ENCODE results near the gene MS4A3.
"Not testable (repeated sequence)": the region's sequence is repeated elsewhere in the genome, so short reads cannot be mapped to it uniquely, and the experiment has no call there.

The MS4A3 gene, protein sequence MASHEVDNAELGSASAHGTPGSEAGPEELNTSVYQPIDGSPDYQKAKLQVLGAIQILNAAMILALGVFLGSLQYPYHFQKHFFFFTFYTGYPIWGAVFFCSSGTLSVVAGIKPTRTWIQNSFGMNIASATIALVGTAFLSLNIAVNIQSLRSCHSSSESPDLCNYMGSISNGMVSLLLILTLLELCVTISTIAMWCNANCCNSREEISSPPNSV

DNA sequence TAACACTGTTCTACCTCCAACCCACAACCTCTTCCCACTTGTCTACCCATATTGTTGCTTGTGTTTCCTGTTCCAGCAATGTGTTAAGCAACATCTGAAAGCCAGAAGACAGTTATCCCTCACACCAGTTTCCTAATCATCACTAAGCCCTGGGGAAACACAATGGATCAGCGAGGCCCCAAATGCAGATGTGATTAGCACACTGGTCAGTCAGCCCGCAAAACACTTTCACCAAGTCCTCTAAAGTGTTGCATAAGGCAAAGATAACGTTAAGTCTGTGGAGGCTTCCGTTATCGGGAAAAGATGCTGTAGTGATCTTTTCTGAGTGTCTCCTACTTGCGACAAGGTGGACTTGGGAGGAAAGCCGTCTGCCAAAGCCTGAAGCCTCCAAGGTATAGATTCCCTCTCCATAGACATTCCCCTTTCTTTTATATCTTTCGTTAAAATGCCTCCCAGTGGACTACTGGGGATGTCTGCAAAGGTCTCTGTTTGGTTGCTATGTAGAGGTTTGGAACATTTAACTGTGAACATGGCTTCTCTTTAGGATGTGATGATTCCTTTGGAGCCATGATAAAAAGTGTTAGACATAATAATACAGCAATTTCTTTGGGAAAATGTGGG is at the start of gene MS4A3:
Gene MS4A3 (plus strand): TSS at position 317 of the 621 bp plus-strand sequence. CDS start 4,496 bp downstream, outside the sequence.
- TF ChIP-seq, protein P1, sequence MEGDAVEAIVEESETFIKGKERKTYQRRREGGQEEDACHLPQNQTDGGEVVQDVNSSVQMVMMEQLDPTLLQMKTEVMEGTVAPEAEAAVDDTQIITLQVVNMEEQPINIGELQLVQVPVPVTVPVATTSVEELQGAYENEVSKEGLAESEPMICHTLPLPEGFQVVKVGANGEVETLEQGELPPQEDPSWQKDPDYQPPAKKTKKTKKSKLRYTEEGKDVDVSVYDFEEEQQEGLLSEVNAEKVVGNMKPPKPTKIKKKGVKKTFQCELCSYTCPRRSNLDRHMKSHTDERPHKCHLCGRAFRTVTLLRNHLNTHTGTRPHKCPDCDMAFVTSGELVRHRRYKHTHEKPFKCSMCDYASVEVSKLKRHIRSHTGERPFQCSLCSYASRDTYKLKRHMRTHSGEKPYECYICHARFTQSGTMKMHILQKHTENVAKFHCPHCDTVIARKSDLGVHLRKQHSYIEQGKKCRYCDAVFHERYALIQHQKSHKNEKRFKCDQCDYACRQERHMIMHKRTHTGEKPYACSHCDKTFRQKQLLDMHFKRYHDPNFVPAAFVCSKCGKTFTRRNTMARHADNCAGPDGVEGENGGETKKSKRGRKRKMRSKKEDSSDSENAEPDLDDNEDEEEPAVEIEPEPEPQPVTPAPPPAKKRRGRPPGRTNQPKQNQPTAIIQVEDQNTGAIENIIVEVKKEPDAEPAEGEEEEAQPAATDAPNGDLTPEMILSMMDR (conservative IDR thresholded peaks at IDR 0.05), result no peak
- no peak for TF ChIP-seq ZFX (IDR thresholded peaks at IDR 0.05)
- H3K27ac ChIP-seq, result no peak within 1 kb of the TSS

DNA sequence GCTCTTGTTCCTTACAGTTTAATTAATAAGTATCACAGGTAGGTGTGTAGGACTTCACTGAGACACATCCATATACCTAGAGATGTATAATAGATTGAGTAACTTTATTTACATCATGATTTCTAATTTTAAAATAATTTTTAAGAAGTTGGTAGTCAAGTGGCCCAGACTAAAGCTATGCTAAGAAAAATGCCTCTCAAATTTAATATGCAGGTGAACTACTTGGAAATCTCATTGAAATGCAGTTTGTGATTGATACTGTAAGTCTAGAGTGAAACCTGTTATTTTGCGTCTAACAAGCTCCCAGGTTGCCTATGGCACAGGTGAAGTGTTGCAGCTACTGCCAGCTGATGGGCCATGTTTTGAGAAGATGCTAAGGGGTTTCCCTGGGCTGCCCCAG is 39.6 kb upstream of the MS4A3 start, which contains the start of gene OOSP4B:
Gene OOSP4B (plus strand): TSS at position 301 of the 400 bp plus-strand sequence.
- H3K27ac ChIP-seq, result no peak within 1 kb of the TSS
- TF ChIP-seq, protein P1 (conservative IDR thresholded peaks at IDR 0.05), result no peak
- TF ChIP-seq ZFX (IDR thresholded peaks at IDR 0.05), result no peak

DNA sequence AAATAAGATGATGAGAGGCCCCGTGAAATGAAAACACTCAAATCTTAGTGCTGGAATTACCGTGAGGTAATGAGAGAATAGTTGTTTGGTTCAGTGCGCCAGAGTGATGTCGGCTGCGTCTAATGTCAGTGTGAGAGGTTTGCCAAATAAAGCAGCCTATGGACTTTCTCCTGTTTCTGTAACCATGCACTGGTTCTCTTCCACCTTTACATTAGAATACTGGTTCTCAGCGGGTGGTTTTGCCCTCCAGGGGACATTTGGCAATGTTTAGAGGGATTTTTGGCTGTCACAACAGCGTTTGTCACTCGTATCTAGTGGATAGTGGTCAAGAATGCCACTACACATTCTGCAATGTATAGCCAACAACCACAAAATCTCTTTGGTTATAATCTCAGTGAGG is 38.4 kb upstream of the MS4A3 start:
- TF ChIP-seq, protein P1 (conservative IDR thresholded peaks at IDR 0.05), result no peak
- TF ChIP-seq ZFX (IDR thresholded peaks at IDR 0.05), result no peak

DNA sequence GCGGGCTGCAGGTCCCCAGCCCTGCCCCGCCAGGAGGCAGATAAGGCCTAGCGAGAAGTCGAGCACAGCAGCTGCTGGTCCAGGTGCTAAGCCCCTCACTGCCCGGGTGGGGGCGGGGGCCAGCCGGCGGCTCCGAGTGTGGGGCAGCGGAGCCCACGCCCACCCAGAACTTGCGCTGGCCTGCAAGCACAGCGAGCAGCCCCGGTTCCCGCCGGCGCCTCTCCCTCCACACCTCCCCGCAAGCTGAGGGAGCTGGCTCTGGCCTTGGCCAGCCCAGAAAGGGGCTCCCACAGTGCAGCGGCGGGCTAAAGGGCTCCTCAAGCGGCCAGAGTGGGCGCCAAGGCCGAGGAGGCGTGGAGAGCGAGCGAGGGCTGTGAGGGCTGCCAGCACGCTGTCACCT is 36.1 kb upstream of the MS4A3 start:
- H3K27ac ChIP-seq, result not testable (repeated sequence)

More for the DNA sequence above, 38.4 kb upstream of the MS4A3 start:
- H3K27ac ChIP-seq, result no peak overlapping the region

DNA sequence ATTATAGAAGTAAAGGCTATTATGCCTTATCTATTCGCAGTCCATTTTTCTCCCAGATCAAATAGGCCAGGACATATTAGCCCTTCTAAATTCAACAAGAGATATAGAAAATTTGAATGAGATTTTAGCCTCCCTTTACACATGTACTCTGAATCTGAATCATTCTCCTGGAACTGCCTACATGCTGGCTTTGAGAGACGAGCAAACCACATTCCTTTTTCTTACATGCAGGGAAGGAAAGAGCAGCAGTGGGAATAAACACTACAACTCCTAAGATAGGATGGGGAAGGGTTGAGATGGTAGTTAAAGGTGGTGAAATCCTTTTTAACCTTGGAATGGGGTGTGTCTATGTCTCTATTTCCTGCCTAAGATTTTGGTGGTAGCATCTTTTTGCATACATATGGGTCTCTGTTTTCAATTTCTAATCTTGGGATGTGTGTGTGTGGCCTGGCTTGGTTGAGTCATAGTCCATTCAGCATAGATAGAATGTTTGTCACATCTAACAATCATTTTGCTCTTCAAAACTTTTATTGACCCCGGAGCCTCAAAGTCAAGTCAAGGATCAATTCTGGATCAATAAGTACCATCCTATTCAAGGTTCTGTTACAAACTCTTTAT is 27.3 kb upstream of the MS4A3 start:
- TF ChIP-seq ZFX (IDR thresholded peaks at IDR 0.05), result no peak
- TF ChIP-seq, protein P1 (conservative IDR thresholded peaks at IDR 0.05), result no peak
- no peak overlapping the region for H3K27ac ChIP-seq

DNA sequence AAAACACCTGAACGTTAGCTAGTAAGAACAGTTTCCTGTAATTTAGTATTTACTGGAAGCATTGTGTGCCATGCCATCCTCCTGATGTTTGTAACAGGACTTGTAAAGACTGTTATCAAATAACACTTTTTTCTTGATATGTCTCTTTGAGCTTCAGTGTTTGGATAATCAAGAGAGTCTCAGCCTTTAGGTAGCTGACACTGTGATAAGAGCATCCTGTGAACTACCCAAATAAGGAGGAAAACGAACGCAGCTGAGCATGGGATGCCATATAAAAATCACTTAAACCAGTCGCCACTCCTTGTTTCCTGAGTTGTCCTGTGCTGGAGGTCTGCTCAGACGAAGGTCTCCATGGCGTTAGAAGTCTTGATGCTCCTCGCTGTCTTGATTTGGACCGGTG is 16.4 kb upstream of the MS4A3 start, which contains the start of gene OOSP2:
Gene OOSP2 (plus strand): TSS at position 301 of the 400 bp plus-strand sequence. CDS start 51 bp downstream, at position 352.
- no peak for TF ChIP-seq ZFX (IDR thresholded peaks at IDR 0.05)
- TF ChIP-seq, protein P1 (conservative IDR thresholded peaks at IDR 0.05), result no peak
- no peak within 1 kb of the TSS for H3K27ac ChIP-seq

DNA sequence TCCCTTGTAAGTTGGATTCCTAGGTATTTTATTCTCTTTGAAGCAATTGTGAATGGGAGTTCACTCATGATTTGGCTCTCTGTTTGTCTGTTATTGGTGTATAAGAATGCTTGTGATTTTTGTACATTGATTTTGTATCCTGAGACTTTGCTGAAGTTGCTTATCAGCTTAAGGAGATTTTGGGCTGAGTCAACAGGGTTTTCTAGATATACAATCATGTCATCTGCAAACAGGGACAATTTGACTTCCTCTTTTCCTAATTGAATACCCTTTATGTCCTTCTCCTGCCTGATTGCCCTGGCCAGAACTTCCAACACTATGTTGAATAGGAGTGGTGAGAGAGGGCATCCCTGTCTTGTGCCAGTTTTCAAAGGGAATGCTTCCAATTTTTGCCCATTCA is 6.0 kb upstream of the MS4A3 start:
- not testable (repeated sequence) for H3K27ac ChIP-seq

DNA sequence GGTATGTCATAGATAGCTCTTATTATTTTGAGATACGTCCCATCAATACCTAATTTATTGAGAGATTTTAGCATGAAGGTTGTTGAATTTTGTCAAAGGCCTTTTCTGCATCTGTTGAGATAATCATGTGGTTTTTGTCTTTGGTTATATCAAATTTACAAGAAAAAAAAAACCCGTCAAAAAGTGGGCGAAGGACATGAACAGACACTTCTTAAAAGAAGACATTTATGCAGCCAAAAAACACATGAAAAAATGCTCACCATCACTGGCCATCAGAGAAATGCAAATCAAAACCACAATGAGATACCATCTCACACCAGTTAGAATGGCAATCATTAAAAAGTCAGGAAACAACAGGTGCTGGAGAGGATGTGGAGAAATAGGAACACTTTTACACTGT is 5.6 kb upstream of the MS4A3 start:
- H3K27ac ChIP-seq, result not testable (repeated sequence)

DNA sequence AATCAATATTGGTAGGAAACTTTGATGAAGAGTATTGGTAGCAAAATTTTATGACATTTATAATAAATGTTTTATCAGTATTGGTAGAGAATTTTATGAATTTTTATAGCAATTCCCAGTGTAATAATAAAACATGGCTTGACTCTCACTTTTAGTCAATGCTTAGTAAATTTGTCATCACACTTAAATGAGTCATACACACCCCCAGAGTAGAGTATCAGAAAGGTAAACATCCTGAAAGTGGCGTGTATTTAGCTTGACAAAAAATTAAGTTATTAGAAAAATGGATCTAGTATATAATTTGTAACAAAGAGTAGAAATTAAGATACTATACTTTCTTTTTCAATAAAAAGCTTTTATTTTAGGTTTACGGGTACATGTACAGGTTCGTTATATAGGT is 2.6 kb downstream of the MS4A3 start:
- TF ChIP-seq, protein P1 (conservative IDR thresholded peaks at IDR 0.05), result no peak
- no peak for TF ChIP-seq ZFX (IDR thresholded peaks at IDR 0.05)
- H3K27ac ChIP-seq, result no peak overlapping the region

Data from C4-2B (cell line).